GM21528 (cell line): ENCODE data around the gene SFMBT2.

Experiments used
- ATAC-seq: cut with Tn5 transposase; IDR thresholded peaks from one replicate; pipeline ENCODE4 v1.9.1; 2021; ENCODE audit warnings: mild to moderate bottlenecking, moderate library complexity; ENCODE audit not compliant: unreplicated experiment, low FRiP score

SFMBT2 gene

DNA sequence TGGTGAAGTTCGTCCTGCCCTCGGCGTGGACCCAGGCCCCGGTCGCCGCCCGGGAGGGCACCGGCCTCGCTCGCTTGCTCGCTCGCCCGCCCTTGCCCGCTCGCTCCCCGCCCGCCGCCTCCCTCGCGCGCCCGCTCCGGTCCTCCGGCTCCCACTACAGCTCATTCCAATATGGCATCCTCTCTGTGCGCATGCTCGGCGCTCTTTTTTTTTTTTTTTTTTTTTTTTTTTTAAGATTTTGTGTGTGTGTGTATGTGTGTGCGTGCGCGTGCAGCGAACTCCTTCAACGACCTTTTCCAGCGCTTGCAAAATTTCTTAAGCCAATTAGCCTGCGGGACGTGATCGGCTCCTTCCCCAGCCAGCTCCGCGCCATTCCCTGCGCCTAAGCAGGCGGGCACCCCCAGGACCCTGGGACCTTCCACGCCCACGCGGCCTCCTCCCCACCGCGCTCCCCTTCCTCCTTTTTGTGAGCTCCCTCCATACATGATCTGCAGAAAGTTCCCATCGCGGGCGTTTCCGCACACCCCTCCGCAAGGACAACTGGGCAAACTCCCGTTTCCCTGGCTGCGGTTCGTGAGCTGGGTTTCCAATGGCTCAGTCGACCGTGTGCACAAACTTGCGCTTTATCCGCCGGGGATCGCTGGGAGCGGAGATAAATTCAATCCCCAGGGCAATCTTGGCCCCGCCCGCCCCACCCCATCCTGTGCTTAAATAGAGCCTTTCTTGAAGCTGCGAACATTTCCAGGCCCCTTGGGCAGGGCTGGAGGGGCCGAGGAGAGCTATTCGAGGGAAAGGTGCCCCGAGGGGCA, at the start of gene SFMBT2:
TSS of gene SFMBT2 (minus strand) at position 173 of the 809 bp plus-strand sequence. CDS start 29,136 bp downstream, outside the sequence.
- ATAC-seq: peak; percentile 44

DNA sequence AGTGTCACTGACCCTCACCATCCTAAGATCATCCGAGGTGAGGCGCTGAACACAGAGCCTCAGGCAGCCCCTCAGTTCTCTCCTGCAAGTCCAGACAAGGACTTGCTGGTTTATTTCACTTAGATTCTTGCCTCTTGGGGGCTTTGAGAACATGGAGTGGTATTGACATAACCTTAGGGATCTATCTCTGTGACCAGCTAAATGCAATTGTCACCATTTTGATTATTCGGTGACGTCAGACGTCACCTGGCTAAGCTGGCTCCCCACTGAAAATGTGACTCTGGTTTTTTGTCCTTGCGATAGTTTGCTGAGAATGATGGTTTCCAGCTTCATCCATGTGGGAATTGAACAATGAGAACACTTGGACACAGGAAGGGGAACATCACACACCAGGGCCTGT, 49.2 kb upstream of the SFMBT2 start:
- ATAC-seq: no peak

DNA sequence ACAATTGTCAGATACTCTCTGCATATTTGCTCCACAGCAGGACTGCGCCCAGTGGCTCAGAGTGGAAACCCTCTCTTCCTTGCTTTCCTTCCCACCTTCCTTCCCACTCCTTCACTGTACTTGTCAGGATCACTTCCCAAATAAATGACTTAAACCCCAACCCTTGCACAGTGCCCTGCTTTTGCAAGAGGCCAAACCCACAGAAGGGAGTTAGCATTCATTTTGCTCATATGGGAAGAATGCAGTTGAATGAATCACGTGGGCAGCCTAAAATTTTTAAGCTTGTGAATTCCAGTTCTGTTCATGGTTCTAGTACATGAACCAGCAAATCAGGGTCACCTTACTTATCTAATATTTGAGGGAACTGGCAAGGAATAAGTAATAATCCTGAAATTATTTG, 47.7 kb upstream of the SFMBT2 start:
- no peak for ATAC-seq

DNA sequence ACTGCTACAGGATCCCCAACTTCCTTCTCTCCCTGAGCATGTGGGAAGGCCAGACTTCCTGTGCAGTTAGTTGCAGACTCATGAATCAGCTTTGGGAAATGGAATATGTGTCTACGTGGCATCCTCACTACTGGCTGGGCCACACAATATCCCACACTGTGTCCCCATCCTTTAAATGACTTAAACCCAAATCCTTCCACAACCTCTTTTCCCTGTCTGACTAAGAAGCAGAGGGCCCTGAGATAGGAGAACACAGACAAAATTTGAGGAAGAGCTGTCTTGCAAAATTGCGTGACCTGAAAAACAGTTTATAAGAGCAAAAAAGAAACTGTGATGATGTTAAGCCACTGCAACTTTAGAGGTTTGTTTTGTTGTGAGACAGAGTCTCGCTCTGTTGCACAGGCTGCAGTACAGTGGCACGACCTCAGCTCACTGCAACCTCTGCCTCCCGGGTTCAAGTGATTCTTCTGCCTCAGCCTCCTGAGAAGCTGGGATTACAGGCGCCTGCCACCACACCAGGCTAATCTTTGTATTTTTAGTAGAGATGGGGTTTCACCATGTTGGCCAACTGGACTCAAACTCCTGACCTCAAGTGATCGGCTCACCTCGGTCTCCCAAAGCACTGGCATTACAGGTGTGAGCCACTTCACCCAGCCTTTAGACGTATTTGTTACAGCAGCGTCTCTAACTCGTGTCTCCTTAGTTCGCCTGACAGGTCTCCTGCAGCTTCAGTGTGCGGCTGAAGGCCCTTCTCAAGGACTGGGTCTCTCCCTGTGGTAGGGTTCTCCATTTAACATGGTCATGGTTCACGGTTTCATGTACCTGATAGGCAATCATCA, 46.9 kb upstream of the SFMBT2 start:
- no peak for ATAC-seq

DNA sequence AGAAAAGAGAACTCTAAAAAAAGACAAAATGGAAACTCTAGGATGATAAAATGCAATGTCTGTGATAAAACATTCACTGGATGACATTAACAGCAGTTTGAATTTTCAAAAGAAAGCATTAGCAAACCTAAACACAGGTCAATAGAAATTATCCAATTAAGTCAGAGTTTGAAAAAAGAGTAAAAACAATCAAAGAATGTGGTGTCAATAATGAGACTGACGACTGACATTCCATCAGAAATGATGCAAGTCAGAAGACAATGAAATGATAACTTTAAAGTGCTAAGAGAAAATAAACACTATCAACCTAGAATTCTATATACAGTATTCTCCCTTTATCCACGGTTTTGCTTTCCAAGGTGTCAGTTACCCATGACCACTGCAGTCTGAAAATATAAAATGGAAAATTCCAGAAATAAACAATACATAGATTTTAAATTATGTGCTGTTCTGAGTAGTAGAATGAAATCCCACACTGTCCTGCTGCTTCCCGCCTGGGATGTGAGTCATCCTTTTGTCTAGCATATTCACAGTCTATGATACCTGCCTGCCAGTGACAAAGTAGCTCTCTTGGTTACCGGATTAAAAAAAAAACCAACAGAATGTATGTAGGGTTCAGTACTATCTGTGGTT, 38.3 kb upstream of the SFMBT2 start:
- no peak for ATAC-seq

GRCh38 chr10:7445474-7446185, 34.8 kb upstream of the SFMBT2 start:
- ATAC-seq: peak; percentile 78

GRCh38 chr10:7444551-7445121, 33.8 kb upstream of the SFMBT2 start:
- no peak for ATAC-seq

GRCh38 chr10:7443036-7443435, 32.2 kb upstream of the SFMBT2 start:
- ATAC-seq: no peak

GRCh38 chr10:7441403-7442147, 30.7 kb upstream of the SFMBT2 start:
- ATAC-seq: no peak

GRCh38 chr10:7439696-7440095, 28.9 kb upstream of the SFMBT2 start:
- ATAC-seq: no peak

DNA sequence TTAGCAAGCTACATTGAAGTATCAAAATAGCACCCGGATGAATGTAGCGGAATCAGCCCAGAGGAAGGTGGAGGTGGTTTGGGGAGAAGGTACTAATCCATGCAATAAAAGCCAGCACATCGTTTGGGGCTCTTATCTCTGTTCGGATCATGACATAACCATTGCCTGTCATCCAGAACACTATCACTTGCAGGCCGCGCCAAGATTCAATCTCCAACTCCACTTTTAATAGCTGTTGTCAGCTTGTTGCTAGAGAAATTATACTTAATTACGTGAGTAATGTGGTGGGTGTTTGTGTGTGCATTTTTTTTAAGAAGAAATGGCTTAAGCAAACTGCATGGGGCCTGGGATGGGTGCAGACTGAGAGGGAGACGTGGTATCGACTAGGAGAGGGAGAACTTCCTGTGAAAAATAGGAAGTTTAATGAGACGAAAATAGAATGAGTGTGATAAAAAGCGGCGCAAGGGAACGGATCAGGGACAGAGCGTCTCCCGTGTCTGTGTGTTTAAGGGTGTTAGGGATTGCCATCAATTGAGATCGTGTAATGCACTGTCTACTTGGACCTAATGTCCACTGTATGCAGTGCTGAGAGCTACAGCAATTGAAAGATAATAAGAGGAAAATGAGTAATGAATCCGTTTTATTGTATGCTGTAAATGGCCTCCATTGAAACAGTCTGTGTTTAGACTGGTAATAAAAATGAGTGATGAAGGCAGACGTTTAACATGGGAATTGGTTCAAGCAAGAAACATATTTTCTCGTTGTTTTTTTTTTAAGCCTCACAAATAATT, 27.6 kb upstream of the SFMBT2 start:
- no peak for ATAC-seq

DNA sequence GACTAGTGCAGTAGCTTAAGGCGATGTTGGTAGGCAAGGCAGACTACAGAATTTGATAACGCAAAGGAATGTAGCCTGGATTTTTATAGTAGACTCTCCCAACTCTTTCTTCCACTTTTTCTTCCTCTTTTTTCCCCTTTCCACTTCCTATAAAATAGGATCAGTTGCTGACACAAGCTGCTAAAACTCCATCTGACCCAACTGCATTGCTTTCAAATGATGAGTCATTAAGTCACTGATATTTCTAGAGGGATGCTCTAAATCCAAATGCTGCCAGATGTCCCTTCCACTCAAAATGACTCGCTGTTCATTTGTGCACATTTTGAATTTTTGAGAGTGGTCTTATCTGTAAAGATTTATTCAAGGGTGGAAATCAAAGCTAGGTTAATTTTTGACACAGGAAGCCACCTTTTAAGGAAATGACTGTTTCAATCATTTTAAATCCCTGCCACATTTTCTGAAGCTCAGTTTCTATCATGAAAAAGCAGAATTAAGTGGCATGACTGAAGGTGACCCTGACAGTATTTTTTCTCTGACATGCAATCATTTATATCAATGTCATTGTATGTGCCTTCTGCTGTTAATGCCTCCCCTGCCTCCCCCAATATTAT, 25.8 kb upstream of the SFMBT2 start:
- ATAC-seq: no peak

DNA sequence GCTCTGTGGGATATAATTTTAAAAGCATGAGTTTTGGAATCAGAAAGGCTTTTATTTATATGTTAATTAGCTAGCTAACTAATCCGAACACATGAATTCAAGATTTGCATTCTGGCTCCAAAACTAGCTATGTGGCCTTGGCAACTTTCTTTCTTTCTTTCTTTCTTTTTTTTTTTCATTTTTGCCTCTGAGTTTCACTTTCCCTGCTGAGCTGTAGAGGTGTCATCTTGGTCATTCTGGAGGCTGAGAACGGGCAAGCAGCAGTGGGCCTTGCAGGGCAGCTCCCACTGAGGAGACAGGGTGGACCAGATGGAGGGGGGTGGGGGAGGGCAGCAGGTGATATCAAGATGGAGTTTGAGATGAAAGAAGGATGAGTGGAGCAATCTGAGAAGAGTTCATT, 24.8 kb upstream of the SFMBT2 start:
- ATAC-seq: peak; percentile 61

- ATAC-seq: no peak
Measured at GRCh38 chr10:7434378-7434777, 23.5 kb upstream of the SFMBT2 start.

DNA sequence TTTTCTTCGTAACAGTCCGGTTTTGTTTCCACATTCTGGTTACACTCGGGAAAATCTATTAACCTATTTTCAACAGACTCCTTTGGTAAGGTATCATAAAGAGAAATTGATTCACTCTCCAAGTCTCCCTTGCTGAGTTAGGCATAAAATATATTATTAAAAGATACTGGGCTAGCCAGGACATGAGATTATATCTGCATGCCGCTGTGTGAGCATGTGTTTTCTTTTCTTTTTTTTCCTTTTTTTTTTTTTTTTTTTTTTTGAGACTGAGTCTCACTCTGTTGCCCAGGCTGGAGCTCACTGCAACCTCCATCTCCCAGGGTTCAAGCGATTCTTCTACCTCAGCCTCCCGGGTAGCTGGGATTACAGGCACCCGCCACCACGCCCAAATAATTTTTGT, 23.0 kb upstream of the SFMBT2 start:
- ATAC-seq: no peak

GRCh38 chr10:7432884-7433726, 22.3 kb upstream of the SFMBT2 start:
- no peak for ATAC-seq

- no peak for ATAC-seq
Measured at GRCh38 chr10:7428673-7429350, 18.0 kb upstream of the SFMBT2 start.
